Mucosa of descending colon (tissue), 3 donors: ENCODE results near the gene PLEKHG4B. TPM values are rescaled to one million over a fixed set of nuclear protein-coding genes. Genes with fewer than 3 reads are reported as not detected.
"Not testable (repeated sequence)": the region's sequence is repeated elsewhere in the genome, so short reads cannot be mapped to it uniquely, and the experiment has no call there.

ENCODE experiments used
- ATAC-seq: fragments of 200-7000 bp; cut with Tn5 transposase; one replicate; pipeline ENCODE4 v1.9.1; 2020; ENCODE audit warnings: mild to moderate bottlenecking, moderate library complexity
- DNase-seq, 3 donors: peaks; one replicate each; pipeline ENCODE4 v3.0.0-alpha.2; 2020
- H3K36me3 ChIP-seq: fragments of 200-600 bp; one replicate; pipeline ENCODE4 v1.8.0; 2021; ENCODE audit warnings: low read depth, mild to moderate bottlenecking
- H3K4me1 ChIP-seq: fragments of 200-600 bp; one replicate; pipeline ENCODE4 v1.8.0; 2021; ENCODE audit warnings: low read depth, mild to moderate bottlenecking
- H3K4me3 ChIP-seq: fragments of 200-600 bp; one replicate; pipeline ENCODE4 v1.8.0; 2021; ENCODE audit warnings: mild to moderate bottlenecking
- H3K9me3 ChIP-seq: fragments of 200-600 bp; one replicate; pipeline ENCODE4 v1.8.0; 2021; ENCODE audit warnings: mild to moderate bottlenecking
- CTCF ChIP-seq: fragments of 200-600 bp; IDR thresholded peaks from one replicate; pipeline ENCODE4 v1.8.0; 2022; ENCODE audit warnings: antibody characterized with exemption, mild to moderate bottlenecking
- intact Hi-C, 2 donors: fragments of 100-400 bp; cut with DNase I in 1 of 2; cut with micrococcal nuclease in 1 of 2; formaldehyde crosslinking; loops; one replicate each; pipeline versions ENCODE4 v1.11.0 to v1.11.1; 2022; cut with DNase I, micrococcal nuclease
- long read RNA-seq, 2 donors: library from polyadenylated mRNA; unstranded; transcript quantifications; one replicate each; pipeline ENCODE4 v2.0.0, GENCODE V29; 2019 to 2021
- total RNA-seq, 3 donors: library from RNA; stranded (reverse); fragmentation: NEBNext Ultra II Directional in 2 of 3; extraction: Animal tissue kit (Norgen Biotek cat#: 25700) in 2 of 3; gene quantifications; one replicate each; pipeline versions ENCODE4 v1.2.1 to v1.2.4, GENCODE V29; 2021 to 2023
- donor health status: DM: no; HTN: no; CAD: no; lungs with moderate emphysema.
- donor health status: DM: no; HTN: no; CAD: no.
- donor health status: DM: no; HTN: yes; CAD: no.

The PLEKHG4B gene
- total RNA-seq, result 1 to 10 TPM in 1 of 3 donors, under 1 TPM in 2; 0.09 to 3.0 (median 0.36) TPM
- long read RNA-seq, donor 1, partial matches to known transcripts, result 2 of 3 reads
- long read RNA-seq, donor 1, other reads (novel, unspliced or antisense), result 1 of 3 reads
- long read RNA-seq, donor 2, result 0 reads

- Histone ChIP-seq H3K4me3 (no peak within 1 kb of the TSS), H3K4me1 (no peaks in the 10 kb centered on the region), H3K9me3 (no peaks in the 10 kb centered on the region), H3K36me3 (no peaks in the 10 kb centered on the region)
- no peak for ATAC-seq
- no peak for TF ChIP-seq CTCF
- intact Hi-C loops, result no loop called here
- DNase-seq, result no peak
These were observed at the start of gene PLEKHG4B for GRCh38 chr5:91556-92263. Gene PLEKHG4B (plus strand): TSS chr5:92168. CDS start chr5:92232, 64 bp downstream.

GRCh38 chr5:42250-42649 lies 49.7 kb upstream of the PLEKHG4B start:
- TF ChIP-seq CTCF, result no peak
- no peaks in the 10 kb centered on the region for H3K36me3 ChIP-seq
- DNase-seq, result no peak
- no peaks in the 10 kb centered on the region for H3K4me1 ChIP-seq
- H3K9me3 ChIP-seq, result no peaks in the 10 kb centered on the region
- intact Hi-C loops, result no loop called here
- ATAC-seq, result no peak
- H3K4me3 ChIP-seq, result no peak overlapping the region

- no peaks in the 10 kb centered on the region for H3K36me3 ChIP-seq
- peaks cover 3% of the 10 kb centered on the region for H3K4me1 ChIP-seq
- no peak for TF ChIP-seq CTCF
- no peak for ATAC-seq
- no peak for DNase-seq
- H3K4me3 ChIP-seq, result no peak overlapping the region
- H3K9me3 ChIP-seq, result no peaks in the 10 kb centered on the region
- intact Hi-C loops, result no loop called here
These were observed 43.8 kb upstream of the PLEKHG4B start for GRCh38 chr5:48192-48591.

GRCh38 chr5:49530-49929 lies 42.4 kb upstream of the PLEKHG4B start:
- H3K36me3 ChIP-seq, H3K4me1 ChIP-seq, H3K4me3 ChIP-seq, DNase-seq, H3K9me3 ChIP-seq, intact Hi-C loops, ATAC-seq: not testable (repeated sequence)

- intact Hi-C loops, result no loop called here
- no peak for TF ChIP-seq CTCF
- no peaks in the 10 kb centered on the region for H3K9me3 ChIP-seq
- H3K4me1 ChIP-seq, result peaks cover 9% of the 10 kb centered on the region
- no peak for DNase-seq
- ATAC-seq, result no peak
- H3K4me3 ChIP-seq, result no peak overlapping the region
- H3K36me3 ChIP-seq, result no peaks in the 10 kb centered on the region
These were observed 41.9 kb upstream of the PLEKHG4B start for GRCh38 chr5:49953-50544.

GRCh38 chr5:50724-51499 lies 41.1 kb upstream of the PLEKHG4B start:
- Histone ChIP-seq H3K4me3 (no peak overlapping the region), H3K4me1 (peaks cover 9% of the 10 kb centered on the region), H3K36me3 (no peaks in the 10 kb centered on the region), H3K9me3 (no peaks in the 10 kb centered on the region)
- ATAC-seq (no peak), DNase-seq (no peak)
- intact Hi-C loops, result no loop called here
- TF ChIP-seq CTCF, result no peak
